ENCODE data around the gene CDON. TPM values are rescaled to one million over a fixed set of nuclear protein-coding genes. Genes with fewer than 3 reads are reported as not detected.
A peak's percentile ranks its signal among the peaks of the same experiment; 100 is the strongest.

Gene CDON
- total RNA-seq, 1 experiment from 2014 or later: 17.2 TPM

DNA sequence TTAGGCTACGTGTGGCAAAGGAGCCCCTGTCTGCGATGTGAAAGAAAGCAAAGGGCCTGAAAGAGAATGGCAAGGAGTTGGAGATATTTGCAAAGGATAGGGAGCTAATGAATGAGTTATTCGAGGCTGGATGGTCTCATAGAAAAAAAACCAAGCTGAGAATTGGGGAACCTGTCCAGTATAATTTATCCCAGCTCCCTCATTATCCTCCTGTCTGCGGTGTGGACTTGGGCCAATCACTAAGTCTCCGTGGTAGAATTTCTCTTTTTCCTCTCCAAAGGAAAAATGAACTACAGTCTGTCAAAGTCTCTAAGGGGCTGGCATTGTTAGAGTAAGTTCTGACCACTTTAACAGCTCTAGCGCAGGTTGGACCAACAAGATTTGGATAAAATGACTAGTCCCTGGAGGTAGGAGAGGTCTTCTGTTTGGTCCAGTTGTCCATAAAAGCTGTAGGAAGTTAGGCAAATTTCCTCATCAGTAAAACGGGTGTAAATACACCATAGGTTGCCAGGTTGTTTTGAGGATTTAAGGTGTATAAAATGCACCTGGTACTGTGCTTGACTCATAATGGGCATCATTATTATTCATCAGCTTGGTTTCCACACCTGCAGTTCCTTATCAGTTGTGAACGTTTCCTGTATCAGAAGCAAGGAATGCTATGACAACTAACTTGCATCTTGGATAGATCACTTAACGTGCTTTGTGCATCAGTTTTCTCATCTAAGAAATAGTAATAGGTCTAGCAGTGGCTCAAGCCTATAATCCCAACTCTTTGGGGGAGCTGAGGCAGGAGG is 10.3 kb upstream of the CDON start:
- Histone ChIP-seq H3K27ac (ENCODE audit: insufficient read length, low read depth, low read length) (no peak overlapping the region), H3K4ac (ENCODE audit: low read depth, low read length) (no peak overlapping the region), H2BK20ac (ENCODE audit: low read depth, low read length, poor library complexity, severe bottlenecking) (no peak overlapping the region), H3K79me1 (ENCODE audit: insufficient read depth, low read depth, low read length, poor library complexity, severe bottlenecking) (no peaks in the 10 kb centered on the region), H3K23ac (ENCODE audit: insufficient read length, low read depth, low read length) (no peak overlapping the region), H3K27me3 (ENCODE audit: insufficient read depth, low read length) (no peaks in the 10 kb centered on the region), H3K9me3 (ENCODE audit: control insufficient read depth, low read depth, low read length) (no peaks in the 10 kb centered on the region), H2BK120ac (ENCODE audit: low read depth, low read length, poor library complexity, severe bottlenecking) (no peak overlapping the region), H4K5ac (ENCODE audit: insufficient read length, low read depth, low read length) (no peak overlapping the region), H3K56ac (ENCODE audit: insufficient read length, low read depth, low read length) (no peak overlapping the region), H3K14ac (ENCODE audit: insufficient read depth, low read length) (no peak overlapping the region), H4K8ac (replicated peaks; ENCODE audit: insufficient read length, low read depth, low read length) (no peak overlapping the region), H3K9ac (ENCODE audit: extremely low read depth, insufficient read length, low read length) (no peak overlapping the region), H2BK12ac (ENCODE audit: insufficient read length, low read depth, low read length) (no peak overlapping the region), H3K4me2 (ENCODE audit: insufficient read depth, insufficient read length, low read length) (peak overlapping the region; percentile 36), H2BK15ac (ENCODE audit: low read depth, low read length) (no peak overlapping the region), H2BK5ac (ENCODE audit: insufficient read length, low read length) (no peak overlapping the region), H3K4me1 (ENCODE audit: insufficient read depth, low read length) (peaks cover 8% of the 10 kb centered on the region; the same call in 1 of the 2 replicates), H3T11ph (ENCODE audit: low read length) (no peak overlapping the region), H2AFZ (ENCODE audit: low read length) (peak overlapping the region; percentile 12), H4K91ac (ENCODE audit: insufficient read length, low read depth, low read length) (no peak overlapping the region), H2AK5ac (ENCODE audit: insufficient read length, low read length) (no peak overlapping the region), H3K18ac (ENCODE audit: insufficient read length, low read depth, low read length) (no peak overlapping the region), H4K20me1 (ENCODE audit: control insufficient read depth, insufficient read depth, insufficient read length) (no peaks in the 10 kb centered on the region), H3K23me2 (ENCODE audit: insufficient read length, low read depth, low read length, poor library complexity, severe bottlenecking) (no peaks in the 10 kb centered on the region), H3K79me2 (ENCODE audit: insufficient read depth, low read length) (no peaks in the 10 kb centered on the region)
- Mint-ChIP-seq H3K4me1 (peaks cover 29 to 38% of the 10 kb centered on the region in 2 experiments), H3K27ac (peak overlapping the region in 1 of 3 experiments; percentile 63; a peak in 3 of 7 replicates), H3K9me3 (no peaks in the 10 kb centered on the region; a peak in 1 of 5 replicates), H3K27me3 (ENCODE audit: low read depth) (no peaks in the 10 kb centered on the region; the same call in 1 of the 2 replicates), H3K36me3 (ENCODE audit: insufficient read depth in 1 of 3, low read depth in 3 of 3) (no peaks in the 10 kb centered on the region), H3K4me3 (0 out of 5 replicates have a peak overlapping the region, but pooled peaks of 1 of the 2 experiments have one; percentile 51)
- TF ChIP-seq, protein P1, sequence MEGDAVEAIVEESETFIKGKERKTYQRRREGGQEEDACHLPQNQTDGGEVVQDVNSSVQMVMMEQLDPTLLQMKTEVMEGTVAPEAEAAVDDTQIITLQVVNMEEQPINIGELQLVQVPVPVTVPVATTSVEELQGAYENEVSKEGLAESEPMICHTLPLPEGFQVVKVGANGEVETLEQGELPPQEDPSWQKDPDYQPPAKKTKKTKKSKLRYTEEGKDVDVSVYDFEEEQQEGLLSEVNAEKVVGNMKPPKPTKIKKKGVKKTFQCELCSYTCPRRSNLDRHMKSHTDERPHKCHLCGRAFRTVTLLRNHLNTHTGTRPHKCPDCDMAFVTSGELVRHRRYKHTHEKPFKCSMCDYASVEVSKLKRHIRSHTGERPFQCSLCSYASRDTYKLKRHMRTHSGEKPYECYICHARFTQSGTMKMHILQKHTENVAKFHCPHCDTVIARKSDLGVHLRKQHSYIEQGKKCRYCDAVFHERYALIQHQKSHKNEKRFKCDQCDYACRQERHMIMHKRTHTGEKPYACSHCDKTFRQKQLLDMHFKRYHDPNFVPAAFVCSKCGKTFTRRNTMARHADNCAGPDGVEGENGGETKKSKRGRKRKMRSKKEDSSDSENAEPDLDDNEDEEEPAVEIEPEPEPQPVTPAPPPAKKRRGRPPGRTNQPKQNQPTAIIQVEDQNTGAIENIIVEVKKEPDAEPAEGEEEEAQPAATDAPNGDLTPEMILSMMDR (conservative IDR thresholded peaks at IDR 0.05): no peak
- WGBS (ENCODE audit: extremely low coverage, insufficient read length, low lambda C conversion rate): no CpG with 5 or more reads among the region's 9 CpGs
- DNase-seq: no peak

Data from H9 (cell line).